ENCODE data around the gene CEP104. TPM values are rescaled to one million over a fixed set of nuclear protein-coding genes. Genes with fewer than 3 reads are reported as not detected.
A peak's percentile ranks its signal among the peaks of the same experiment; 100 is the strongest.

The CEP104 gene
- total and polyA plus RNA-seq, 8 donors: 7.0 to 128 (median 28.7) TPM

DNA sequence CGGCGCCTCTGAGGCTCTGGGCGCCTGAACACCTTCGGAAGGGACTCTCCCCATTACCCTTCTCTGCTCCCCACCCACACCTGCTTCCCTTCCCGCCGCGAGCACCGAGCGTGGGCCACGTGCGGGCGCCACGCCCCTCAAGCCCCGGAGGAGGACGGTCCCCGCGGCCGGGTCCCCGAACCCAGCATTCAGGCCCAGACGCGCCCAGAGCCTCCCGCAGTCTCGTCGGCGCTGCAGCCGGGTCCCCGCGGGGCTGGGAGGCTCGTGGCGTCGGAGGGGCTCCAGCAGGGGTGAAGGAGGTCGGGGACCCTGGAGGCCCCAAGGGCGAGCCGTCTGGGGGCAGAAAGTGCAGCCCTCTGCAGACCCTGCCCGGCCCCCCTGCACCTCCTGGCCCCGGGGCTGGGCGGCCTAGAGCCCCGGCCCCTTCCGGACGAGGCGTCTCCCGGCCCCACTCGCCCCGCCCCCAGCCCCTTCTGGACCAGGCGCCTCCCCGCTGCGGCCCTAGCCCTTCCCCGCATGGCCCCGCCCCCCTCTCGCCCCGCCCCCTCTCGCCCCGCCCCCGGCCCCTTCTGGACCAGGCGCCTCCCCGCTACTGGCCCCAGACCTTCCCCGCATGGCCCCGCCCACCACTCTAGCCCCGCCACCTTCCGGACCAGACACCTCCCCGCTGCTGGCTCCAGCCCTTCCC, 84.8 kb downstream of the CEP104 start:
- Histone ChIP-seq H3K4me1 (peaks cover 29 to 56% (median 55%) of the 10 kb centered on the region in 4 donors), H3K4me3 (peak overlapping the region; percentile 62 to 91 (median 78)), H3K27me3 (peaks cover 0 to 26% (median 0%) of the 10 kb centered on the region in 3 donors), H3K27ac (peak overlapping the region in 4 of 5 donors; percentile 70 to 88 (median 76)), H3K36me3 (no peaks in the 10 kb centered on the region), H3K9me3 (no peaks in the 10 kb centered on the region)
- DNase-seq: peak; percentile 95 to 97
- WGBS, 5 donors: 1 to 4% (median 1%) methylated on average over 9 to 60 of the region's 61 CpGs
- intact Hi-C loops (cut with DNase I; ENCODE audit: low total_unique reads): no loop called here
- TF ChIP-seq POLR2A (IDR thresholded peaks at IDR 0.05) (no peak), EP300 (IDR thresholded peaks at IDR 0.05) (no peak)

DNA sequence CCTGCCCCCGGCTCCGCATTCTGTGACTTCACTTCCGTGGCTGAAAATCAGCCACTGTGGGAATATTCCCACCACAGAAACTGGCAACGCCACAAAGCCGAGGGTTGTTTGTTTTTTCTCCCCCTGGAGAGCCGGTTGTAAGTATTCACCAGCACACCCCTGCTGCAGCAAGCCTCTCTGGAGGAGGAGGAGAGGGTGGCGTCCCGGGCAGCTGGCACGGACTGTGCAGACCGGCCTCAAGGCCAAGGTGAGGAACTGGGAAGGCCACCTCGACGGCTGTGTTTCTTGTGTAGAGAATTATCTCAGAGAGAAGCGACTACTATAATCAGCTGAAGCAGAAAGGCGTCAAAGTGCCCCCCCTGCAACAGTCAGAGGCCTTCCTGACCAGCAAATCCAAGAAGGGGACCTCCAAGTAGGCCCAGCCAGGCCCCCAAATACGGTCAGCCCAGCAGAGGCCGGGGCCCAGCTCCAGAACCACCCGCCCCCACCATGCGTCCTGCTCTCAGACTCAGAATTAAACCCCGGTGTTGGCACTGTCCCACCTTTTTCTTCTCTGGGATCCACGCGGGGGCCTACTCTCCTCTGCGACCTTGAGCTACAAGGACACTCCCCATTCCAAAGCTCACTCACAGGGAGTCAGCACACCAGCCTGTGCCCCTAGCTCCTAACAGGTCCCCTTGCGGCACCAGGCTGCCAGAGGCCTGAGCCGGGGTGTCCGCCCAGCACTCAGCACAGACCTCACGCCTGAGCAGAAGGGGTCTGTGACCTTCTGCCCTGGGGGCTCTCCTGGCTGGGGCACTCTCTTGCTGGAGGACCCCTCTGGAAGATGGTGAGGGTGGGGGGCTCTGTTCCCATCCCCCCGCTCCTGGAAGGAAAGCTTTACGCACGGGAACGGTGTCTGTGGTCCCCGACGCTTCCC, 85.6 kb downstream of the CEP104 start:
- Histone ChIP-seq H3K27ac (peak overlapping the region in 2 of 5 donors; percentile 56 to 88), H3K36me3 (no peaks in the 10 kb centered on the region), H3K9me3 (no peaks in the 10 kb centered on the region), H3K4me1 (peaks cover 28 to 55% (median 54%) of the 10 kb centered on the region in 4 donors), H3K27me3 (peaks cover 0 to 30% (median 0%) of the 10 kb centered on the region in 3 donors), H3K4me3 (peak overlapping the region; percentile 62 to 91 (median 78))
- DNase-seq: peak in 1 of 2 donors; percentile 54
- TF ChIP-seq POLR2AphosphoS5 (IDR thresholded peaks at IDR 0.05) (no peak), POLR2A (IDR thresholded peaks at IDR 0.05) (no peak), EP300 (IDR thresholded peaks at IDR 0.05) (no peak)
- TF ChIP-seq, protein P1, sequence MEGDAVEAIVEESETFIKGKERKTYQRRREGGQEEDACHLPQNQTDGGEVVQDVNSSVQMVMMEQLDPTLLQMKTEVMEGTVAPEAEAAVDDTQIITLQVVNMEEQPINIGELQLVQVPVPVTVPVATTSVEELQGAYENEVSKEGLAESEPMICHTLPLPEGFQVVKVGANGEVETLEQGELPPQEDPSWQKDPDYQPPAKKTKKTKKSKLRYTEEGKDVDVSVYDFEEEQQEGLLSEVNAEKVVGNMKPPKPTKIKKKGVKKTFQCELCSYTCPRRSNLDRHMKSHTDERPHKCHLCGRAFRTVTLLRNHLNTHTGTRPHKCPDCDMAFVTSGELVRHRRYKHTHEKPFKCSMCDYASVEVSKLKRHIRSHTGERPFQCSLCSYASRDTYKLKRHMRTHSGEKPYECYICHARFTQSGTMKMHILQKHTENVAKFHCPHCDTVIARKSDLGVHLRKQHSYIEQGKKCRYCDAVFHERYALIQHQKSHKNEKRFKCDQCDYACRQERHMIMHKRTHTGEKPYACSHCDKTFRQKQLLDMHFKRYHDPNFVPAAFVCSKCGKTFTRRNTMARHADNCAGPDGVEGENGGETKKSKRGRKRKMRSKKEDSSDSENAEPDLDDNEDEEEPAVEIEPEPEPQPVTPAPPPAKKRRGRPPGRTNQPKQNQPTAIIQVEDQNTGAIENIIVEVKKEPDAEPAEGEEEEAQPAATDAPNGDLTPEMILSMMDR (IDR thresholded peaks at IDR 0.05): no peak
- intact Hi-C loops (cut with DNase I; ENCODE audit: low total_unique reads): no loop called here
- 43 to 57% (median 53%) methylated on average over 20 to 32 of the region's 32 CpGs for WGBS, 5 donors

DNA sequence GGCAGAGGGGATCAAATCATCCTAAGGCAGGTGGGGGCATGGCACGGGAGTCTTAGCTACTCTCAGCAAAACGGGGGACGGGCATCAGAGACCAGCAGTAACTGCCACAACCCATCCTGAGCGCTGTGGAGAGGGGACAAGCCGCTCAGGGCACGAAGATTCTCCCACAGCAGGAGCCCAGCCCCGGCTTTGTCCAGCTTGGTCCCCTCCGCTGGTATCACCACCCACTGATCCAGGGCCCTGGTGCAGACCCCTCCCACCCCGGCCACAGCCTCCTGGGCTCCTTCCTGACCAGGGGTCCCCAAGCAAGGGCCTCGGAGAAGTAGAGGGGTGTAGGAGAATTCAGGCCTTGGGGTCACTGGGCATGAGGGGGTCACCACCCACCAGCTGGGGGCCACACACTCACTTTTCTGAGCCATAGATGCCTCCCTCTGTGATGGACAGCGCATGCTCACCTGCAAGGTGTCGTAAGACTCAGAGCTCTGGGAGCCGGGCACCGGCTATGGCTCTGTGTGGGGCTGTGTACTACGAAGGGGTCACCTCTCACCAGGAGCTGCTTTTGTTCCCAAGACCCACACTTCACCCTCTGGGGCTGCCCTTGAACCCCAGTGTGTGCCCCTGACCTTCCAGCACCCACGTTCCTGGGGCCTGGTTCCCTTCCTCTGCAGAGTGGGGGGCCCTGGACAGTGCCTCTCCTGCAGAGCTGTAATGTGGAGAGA, 86.8 kb downstream of the CEP104 start:
- Histone ChIP-seq H3K27ac (no peak overlapping the region), H3K4me1 (peaks cover 17 to 43% (median 42%) of the 10 kb centered on the region in 4 donors), H3K9me3 (no peaks in the 10 kb centered on the region), H3K4me3 (no peak overlapping the region), H3K36me3 (no peaks in the 10 kb centered on the region), H3K27me3 (peaks cover 0 to 30% (median 0%) of the 10 kb centered on the region in 3 donors)
- intact Hi-C loops (cut with DNase I; ENCODE audit: low total_unique reads): no loop called here
- TF ChIP-seq, protein P1 (IDR thresholded peaks at IDR 0.05): no peak
- no peak for TF ChIP-seq EP300 (IDR thresholded peaks at IDR 0.05)
- TF ChIP-seq POLR2AphosphoS5 (IDR thresholded peaks at IDR 0.05): no peak
- TF ChIP-seq POLR2A (IDR thresholded peaks at IDR 0.05): no peak
- WGBS, 5 donors: 87 to 93% (median 90%) methylated on average over 12 to 16 of the region's 16 CpGs
- no peak for DNase-seq

DNA sequence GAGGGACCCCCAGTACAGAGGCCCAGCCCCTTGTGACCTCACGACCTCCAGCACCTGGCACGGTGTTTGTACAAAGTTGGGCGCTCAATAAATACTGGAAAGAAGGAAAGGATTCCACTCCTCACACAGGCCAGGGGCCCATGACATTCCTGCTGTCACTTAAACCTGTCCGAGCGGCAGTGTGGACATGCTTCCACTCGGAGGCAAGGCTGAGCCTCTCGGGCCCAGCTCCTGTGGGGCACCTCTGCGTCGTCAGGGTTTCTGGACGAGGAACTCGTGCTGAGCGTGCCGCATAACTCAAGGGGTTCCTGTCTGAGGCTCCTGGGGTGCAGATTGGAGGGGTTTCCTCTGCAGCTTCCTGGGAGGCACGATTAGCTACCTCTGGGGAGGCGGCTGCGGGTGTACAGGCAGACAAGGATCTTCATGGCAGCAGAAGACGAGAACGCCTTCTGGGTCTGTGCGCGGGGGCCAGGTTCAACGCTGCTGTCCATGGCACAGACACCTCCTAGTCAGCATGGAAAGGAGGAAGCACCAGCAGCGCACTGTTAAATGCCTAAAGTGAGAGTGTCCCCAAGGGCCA, 88.1 kb downstream of the CEP104 start:
- H3K27ac ChIP-seq: no peak overlapping the region
- TF ChIP-seq, protein P1 (IDR thresholded peaks at IDR 0.05): no peak
- TF ChIP-seq POLR2AphosphoS5 (IDR thresholded peaks at IDR 0.05): no peak
- TF ChIP-seq EP300 (IDR thresholded peaks at IDR 0.05): no peak
- TF ChIP-seq POLR2A (IDR thresholded peaks at IDR 0.05): no peak
- no peaks in the 10 kb centered on the region for H3K9me3 ChIP-seq
- H3K27me3 ChIP-seq: peaks cover 0 to 31% (median 0%) of the 10 kb centered on the region in 3 donors
- H3K36me3 ChIP-seq: no peaks in the 10 kb centered on the region
- H3K4me1 ChIP-seq: peaks cover 14 to 30% (median 29%) of the 10 kb centered on the region in 4 donors
- intact Hi-C loops (cut with DNase I; ENCODE audit: low total_unique reads): no loop called here
- H3K4me3 ChIP-seq: no peak overlapping the region
- DNase-seq: no peak
- 85 to 91% (median 89%) methylated on average over 15 to 22 of the region's 22 CpGs for WGBS, 5 donors

Measured in stomach (tissue), 9 donors.